CD4-positive, alpha-beta T cell treated with Interleukin-6 at 100 ng/mL for 8 hours (primary cell): Measurements from ENCODE around the gene PRDM16.
A peak's percentile ranks its signal among the peaks of the same experiment; 100 is the strongest.

ENCODE experiments used
- DNase-seq: peaks from one replicate; pipeline ENCODE4 v3.0.0-alpha.2; 2020; ENCODE audit warnings: mixed read lengths, low spot score

The PRDM16 gene

DNA sequence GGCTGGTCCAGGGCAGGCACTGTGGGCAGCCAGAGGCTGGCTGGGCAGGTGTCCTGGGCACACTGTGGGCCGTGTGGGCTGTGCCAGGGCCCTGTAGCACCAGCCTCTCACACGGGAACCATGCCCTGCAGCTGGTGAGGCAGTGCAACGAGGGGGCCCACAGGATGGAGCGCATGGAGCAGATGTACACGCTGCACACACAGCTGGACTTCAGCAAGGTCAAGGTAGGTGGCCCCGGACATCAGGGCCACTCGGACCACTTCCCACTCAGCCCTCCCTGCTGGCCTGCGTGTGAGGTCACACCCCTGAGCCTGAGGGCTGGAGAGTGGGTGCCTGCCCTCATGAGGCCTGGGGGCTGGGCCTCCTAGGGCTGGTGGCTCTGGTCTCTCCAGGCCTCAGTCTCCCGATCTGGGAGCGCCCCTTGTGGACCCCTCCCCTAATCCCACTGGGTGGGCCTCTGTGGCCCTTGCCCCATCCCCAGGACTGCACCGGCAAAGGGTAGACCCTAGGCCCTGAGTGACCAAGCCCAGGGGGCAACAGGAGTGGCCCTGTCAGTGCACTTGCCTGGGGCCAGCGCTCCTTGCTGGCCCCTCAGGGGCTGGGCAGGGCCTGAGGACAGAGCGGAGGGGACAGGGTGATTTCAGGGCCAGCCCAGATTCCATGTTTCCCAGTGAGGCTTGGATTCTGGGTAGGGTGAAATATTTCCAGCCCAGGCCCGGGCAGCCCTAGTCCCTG, 407.0 kb downstream of the PRDM16 start:
- DNase-seq = no peak

DNA sequence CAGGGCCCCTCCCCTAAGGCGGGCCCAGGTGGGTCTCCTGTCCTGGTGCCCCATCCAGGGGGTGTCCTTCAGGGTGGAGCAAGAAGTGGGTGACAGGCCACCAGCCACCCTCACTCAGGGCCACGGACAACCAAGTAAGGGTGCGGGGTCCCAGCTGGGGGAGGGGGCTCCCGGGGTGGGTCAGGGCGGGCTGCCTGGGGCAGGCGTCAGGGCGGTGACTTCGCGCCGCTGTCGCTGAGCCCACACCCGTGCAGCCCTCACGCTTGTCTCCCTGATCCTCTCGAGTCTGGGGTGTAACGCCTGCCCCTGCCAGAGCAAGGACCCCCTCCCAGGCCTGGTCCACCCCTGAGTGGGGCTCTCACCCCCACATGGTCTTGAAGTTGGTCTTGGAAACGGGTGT, 407.7 kb downstream of the PRDM16 start:
- no peak for DNase-seq

DNA sequence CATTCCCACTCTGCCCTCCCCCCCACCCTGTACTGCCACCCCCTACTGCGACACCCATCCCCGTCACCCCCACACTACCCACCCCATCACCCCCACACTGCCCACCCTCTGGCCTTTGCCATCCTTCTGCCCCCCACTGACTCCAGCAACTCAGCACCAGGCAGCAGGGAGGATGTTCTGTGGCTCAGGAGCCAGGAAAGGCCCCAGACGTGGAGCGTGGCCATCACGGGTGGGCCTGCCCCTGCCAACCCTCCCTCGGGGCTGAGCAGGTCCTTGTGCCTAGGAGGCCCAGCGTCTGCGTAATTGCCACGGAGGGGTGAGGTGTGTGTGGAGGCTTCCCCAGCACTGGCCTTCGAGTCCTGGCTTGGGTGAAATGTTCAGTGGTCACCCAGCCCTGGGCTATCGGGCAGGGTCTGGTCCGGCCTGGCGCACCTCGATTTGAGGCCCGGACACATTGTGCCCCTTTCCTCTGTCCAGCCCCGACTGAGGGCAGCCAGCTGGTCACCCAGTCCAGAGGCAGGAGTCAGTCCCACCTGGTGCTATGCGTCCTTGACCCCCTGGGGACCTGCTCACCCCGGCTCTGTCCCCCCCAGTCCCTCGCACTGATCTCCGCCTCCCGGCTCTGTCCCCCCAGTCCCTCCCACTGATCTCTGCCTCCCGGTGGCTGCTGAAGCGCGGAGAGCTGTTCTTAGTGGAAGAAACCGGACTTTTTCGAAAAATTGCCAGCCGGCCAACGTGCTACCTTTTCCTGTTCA, 408.4 kb downstream of the PRDM16 start:
- no peak for DNase-seq

DNA sequence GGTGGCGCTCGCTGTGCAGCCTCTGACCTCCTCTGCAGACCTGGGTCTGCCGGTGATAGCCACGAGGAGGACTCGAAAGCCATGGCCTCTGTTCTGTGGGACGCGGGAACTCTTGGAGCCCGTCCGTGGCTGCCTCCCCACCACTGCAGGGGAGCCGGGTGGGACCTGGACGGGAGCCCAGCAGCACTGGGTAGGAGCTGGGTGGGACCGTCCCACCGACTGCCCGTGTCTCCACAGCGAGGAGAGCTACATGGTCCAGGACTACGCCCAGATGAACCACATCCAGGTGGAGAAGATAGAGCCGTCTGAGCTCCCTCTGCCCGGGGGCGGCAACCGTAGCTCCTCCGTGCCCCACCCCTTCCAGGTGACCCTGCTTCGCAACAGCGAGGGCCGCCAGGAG, 409.2 kb downstream of the PRDM16 start:
- DNase-seq = no peak

DNA sequence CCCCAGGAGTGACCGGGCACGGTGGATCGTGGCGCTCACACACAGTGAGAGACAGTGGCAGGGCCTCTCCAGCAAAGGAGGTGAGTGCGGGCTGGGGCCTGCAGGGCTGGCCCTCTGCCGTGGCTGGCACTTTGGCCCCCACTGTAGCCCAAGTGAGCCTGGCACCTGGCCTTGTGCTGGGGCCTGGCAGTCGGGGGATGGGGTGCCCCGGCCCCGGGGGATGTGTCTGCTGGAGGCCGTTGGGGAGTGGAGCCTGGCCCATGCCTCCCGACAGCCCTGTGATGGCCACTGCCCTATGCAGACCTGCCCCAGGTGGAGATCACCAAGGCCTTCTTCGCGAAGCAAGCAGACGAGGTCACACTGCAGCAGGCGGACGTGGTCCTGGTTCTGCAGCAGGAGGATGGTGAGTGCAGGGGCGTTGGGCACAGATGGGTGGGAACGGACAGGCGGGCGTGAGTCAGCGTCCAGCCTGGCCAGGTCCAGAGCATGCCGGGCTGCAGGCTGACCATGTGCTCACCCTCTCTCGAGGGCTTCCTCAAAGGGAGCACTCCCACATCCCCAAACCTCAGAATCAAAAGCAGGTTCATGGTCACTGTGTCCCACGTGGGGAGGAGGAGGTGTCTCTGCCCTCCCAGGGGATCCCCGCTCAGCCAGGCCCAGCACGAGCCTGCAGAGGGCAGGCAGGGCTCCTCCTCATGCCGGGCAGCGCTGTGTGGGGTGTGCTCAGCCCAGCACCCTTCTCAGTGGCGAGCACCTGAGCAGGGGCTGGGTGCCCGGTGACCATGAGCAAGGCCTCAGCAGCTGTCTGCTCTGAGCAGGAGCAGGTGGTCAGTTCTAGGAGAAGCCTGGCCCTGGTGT, 410.7 kb downstream of the PRDM16 start:
- DNase-seq = no peak

DNA sequence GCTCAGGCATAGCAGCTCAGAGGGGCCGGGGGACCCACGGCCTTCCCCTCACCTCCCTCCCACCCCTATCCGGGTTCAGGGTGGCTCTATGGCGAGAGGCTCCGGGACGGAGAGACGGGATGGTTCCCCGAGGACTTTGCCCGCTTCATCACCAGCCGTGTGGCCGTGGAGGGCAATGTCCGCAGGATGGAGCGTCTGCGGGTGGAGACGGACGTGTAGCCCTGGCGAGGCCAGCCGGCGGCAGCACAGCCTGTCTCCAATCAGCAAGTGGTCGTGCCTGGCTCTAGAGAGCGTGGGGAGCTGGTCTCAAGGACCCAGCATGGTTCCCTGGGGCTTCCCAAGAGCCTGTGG, 411.3 kb downstream of the PRDM16 start:
- DNase-seq = no peak

DNA sequence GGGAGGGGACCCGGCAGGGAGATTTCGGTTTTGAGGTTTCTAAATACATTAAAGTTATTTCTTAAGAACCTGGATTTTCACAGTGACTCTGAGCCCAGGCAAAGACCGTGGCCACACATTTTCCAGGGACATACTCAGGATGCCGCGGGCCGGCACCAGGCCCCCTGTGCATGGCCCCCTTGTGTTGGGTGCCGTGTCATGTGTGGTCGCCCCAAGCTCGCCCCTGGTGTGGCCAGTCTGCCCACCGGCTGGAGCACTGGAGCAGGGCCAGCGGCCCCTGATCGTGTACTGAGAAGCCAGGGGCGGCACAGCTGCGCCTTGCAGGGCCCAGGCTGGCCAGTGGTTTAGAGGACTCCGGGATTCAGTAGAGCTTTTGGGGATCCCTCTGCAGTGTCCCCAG, 412.0 kb downstream of the PRDM16 start:
- DNase-seq = no peak

DNA sequence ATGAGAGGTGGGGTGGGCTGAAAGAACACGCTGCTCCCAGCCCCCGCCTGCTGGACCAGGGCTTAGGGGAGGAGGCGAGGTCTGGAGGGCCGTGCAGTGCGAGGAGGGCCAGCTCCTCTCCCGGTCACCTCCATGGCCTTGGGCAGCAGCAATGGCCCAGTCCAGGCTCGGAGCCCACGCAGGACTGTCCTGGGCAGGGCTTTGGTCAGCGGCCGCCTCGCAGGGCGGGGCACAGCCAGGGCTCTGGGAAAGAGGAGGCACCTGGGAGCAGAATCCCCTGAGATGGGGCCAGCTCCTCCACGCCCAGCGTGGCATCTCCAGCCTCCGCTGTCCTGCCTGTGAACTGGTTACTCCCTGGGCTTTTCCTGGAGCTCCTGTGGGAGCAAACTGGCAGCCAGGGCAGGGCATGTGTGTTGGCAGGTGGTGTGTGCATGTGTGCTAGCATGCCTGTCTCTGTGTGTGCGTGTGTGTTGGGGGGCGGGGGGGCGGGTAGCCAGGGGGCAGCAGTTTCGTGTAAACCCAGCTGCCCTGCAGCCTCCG, 412.9 kb downstream of the PRDM16 start:
- DNase-seq = no peak

DNA sequence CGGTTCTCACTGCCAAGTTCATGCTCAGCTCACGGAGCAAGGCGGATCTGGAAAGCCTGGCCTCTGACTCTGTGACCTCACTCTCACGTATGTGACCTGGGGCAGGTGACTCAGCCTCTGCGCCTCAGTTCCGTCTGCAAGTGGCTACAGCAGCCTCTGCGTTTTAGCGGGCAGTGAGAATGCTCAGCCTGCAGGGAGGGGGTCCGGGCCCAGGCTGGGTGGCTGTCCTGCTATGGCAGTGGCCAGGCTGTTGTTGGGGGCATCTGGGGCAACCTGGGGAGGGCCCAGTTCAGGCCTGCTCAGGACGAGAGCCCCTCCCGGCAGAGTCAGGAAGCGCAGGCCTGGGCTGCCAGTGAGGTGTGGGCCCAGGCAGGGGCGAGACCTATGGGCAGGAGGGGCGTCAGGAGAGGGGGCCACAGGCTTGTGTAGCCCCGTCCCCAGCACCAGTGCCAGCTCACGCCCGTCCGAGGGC, 413.4 kb downstream of the PRDM16 start:
- no peak for DNase-seq

DNA sequence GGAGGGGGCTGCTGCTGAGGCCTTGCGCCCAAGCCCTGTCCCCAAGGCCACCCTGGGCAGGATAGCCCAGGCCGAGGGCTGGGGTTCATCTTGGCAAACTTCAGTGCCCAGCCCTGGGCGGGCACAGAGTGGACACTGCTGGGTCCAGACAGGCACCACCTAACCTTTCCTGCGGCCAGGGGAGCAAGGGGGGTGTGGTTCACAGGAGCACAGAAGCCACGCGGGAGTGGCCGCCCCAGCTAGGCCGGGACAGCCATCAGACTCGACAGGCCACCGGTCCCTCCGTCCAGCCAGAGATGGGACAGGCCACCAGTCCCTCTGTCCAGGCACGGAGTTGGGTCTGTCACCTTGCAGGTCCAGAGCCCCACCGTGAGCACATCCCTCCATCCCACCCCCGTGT, 414.4 kb downstream of the PRDM16 start:
- DNase-seq = no peak

DNA sequence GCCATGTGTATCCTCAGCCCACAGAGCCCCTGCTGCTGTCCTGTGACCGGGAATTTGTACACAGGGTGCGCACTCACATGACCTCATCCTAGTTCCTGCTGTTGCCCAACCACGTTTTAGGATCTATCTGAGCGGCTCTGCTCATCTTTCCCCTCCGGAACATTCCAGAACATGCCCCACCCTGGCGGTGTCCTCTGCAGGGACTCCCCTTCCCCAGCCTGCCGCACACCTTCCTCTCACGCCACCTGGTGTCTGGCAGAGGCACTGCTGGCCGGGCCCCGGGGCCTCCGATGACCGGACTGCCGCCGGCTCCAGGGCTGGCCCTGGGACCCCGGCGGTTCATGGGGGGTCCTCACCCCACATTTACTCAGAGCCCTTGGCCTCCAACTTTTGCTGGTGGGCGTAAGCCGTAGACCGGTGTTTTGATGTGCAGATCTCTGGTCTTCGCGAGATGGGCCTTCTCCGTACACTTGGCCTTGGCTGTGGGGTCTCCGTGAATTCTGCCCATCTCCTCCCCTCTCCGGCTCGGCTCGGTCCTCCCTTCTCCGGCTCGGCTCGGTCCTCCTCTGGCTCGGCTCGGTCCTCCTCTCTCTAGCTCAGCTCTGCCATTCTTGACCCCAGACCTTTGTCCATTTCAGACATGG, 414.9 kb downstream of the PRDM16 start:
- peak; percentile 26 for DNase-seq

DNA sequence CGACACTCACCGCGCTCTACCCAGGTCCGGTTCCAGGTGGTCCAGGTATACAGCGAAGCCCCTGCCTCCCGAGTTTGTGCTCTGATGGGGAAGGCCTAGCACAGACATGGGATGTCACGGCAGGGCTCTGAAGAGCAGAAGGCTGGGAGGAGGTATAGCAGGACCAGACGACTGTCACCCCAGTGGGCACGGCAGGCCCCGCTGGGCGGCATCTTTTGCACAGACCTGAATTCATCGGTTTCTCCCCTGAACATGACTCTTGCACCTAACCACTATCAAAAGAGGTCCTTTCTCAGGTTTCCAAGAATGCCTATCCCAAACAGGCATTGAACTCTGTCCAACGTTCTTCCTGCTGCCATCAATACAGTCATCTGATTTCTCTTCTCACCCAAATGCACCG, 416.0 kb downstream of the PRDM16 start:
- DNase-seq = no peak
